ENCODE data around the gene MRC2. TPM values are rescaled to one million over a fixed set of nuclear protein-coding genes. Genes with fewer than 3 reads are reported as not detected.

The MRC2 gene, protein sequence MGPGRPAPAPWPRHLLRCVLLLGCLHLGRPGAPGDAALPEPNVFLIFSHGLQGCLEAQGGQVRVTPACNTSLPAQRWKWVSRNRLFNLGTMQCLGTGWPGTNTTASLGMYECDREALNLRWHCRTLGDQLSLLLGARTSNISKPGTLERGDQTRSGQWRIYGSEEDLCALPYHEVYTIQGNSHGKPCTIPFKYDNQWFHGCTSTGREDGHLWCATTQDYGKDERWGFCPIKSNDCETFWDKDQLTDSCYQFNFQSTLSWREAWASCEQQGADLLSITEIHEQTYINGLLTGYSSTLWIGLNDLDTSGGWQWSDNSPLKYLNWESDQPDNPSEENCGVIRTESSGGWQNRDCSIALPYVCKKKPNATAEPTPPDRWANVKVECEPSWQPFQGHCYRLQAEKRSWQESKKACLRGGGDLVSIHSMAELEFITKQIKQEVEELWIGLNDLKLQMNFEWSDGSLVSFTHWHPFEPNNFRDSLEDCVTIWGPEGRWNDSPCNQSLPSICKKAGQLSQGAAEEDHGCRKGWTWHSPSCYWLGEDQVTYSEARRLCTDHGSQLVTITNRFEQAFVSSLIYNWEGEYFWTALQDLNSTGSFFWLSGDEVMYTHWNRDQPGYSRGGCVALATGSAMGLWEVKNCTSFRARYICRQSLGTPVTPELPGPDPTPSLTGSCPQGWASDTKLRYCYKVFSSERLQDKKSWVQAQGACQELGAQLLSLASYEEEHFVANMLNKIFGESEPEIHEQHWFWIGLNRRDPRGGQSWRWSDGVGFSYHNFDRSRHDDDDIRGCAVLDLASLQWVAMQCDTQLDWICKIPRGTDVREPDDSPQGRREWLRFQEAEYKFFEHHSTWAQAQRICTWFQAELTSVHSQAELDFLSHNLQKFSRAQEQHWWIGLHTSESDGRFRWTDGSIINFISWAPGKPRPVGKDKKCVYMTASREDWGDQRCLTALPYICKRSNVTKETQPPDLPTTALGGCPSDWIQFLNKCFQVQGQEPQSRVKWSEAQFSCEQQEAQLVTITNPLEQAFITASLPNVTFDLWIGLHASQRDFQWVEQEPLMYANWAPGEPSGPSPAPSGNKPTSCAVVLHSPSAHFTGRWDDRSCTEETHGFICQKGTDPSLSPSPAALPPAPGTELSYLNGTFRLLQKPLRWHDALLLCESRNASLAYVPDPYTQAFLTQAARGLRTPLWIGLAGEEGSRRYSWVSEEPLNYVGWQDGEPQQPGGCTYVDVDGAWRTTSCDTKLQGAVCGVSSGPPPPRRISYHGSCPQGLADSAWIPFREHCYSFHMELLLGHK (N-terminal part only)
- total RNA-seq (2021): 34.3 and 57.1 TPM in 2 replicates
- Bru-seq, nascent RNA: percentile 63 among the genes with signal in this experiment
- BruChase-seq, experiment 1, labeled RNA remaining after a 2-hour chase: percentile 69 among the genes with signal in this experiment
- percentile 71 among the genes with signal in this experiment for BruChase-seq, experiment 2, labeled RNA remaining after a 6-hour chase
- long read RNA-seq, full-length matches to known transcripts: 11 of 68 reads
- long read RNA-seq, partial matches to known transcripts: 46 of 68 reads
- long read RNA-seq, other reads (novel, unspliced or antisense): 11 of 68 reads

DNA sequence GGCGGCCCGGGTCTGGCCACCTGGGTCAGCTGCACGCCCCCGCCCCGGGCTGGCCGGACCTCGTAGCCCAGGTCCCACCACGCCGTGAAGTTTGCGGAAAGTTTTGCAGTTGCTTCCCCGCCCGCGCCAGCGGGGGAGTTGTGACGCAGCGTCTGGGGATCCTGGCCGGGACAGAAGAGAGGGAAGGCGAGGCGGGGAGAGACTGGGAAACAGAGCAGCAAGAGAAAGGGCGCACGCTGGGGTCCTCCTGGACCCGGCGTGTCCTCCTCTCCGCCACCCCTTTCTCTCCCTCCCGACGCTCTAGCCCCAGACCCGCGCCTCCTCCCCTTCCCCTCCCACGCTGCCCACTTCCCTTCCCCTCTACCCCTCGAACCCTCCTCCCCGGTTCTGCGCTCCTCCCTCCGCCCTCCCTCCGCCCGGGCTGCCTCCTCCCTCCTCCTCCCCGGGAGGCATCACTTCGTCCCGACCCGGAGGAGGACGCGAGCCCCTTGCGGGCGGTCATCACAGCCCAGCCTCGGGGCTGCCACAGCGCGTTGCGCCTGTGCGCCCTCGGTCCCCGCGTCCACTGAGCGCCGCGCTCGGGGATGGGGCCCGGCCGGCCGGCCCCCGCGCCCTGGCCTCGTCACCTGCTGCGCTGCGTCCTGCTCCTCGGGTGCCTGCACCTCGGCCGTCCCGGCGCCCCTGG is at the start of gene MRC2:
TSS of gene MRC2 (plus strand) at position 452 of the 685 bp plus-strand sequence. CDS start at position 585, 133 bp downstream.
- BruUV-seq (replicated peaks): no TSS peak
- POLR2A ChIA-PET (ENCODE audit: low non-redundant PET): no interaction called here
- H3K4me1 ChIP-seq (ENCODE audit: insufficient read depth, low read length, poor library complexity, severe bottlenecking): peaks cover 25% of the 10 kb centered on the region

GRCh38 chr17:62578757-62579487 is 48.5 kb upstream of the MRC2 start:
- BruUV-seq (replicated peaks): no TSS peak
- no peaks in the 10 kb centered on the region for H3K27me3 ChIP-seq (replicated peaks; ENCODE audit: insufficient read depth, low read depth, low read length, poor library complexity)
- no peak for TF ChIP-seq CTCF (conservative IDR thresholded peaks at IDR 0.05; ENCODE audit: low read depth, low read length)
- TF ChIP-seq EZH2 (IDR thresholded peaks at IDR 0.05; ENCODE audit: borderline replicate concordance, low read depth, low read length, poor library complexity, severe bottlenecking): no peak
- H3K4me3 ChIP-seq (ENCODE audit: low read depth, low read length, poor library complexity, severe bottlenecking): no peak overlapping the region
- H3K36me3 ChIP-seq (ENCODE audit: insufficient read depth, low read length, poor library complexity, severe bottlenecking): peaks cover 18% of the 10 kb centered on the region
- CTCF ChIA-PET: no interaction called here
- no peaks in the 10 kb centered on the region for H3K4me1 ChIP-seq (ENCODE audit: insufficient read depth, low read length, poor library complexity, severe bottlenecking)
- DNase-seq (ENCODE audit: low spot score): no peak
- H3K9me3 ChIP-seq (ENCODE audit: low read depth, low read length, poor library complexity, severe bottlenecking): no peaks in the 10 kb centered on the region
- H3K27ac ChIP-seq (ENCODE audit: low read depth, low read length, poor library complexity, severe bottlenecking): peak overlapping the region; percentile 28
- POLR2A ChIA-PET (ENCODE audit: low non-redundant PET): no interaction called here
- intact Hi-C loops (cut with micrococcal nuclease; ENCODE audit: unreplicated experiment): no loop called here

More for the DNA sequence above, at the start of gene MRC2:
- Histone ChIP-seq H3K27ac (ENCODE audit: low read depth, low read length, poor library complexity, severe bottlenecking) (peak within 1 kb of the TSS; percentile 90), H3K27me3 (replicated peaks; ENCODE audit: insufficient read depth, low read depth, low read length, poor library complexity) (no peaks in the 10 kb centered on the region), H3K36me3 (ENCODE audit: insufficient read depth, low read length, poor library complexity, severe bottlenecking) (no peaks in the 10 kb centered on the region), H3K9me3 (ENCODE audit: low read depth, low read length, poor library complexity, severe bottlenecking) (no peaks in the 10 kb centered on the region), H3K4me3 (ENCODE audit: low read depth, low read length, poor library complexity, severe bottlenecking) (peak within 1 kb of the TSS; percentile 88)
- peak; percentile 80 for DNase-seq (ENCODE audit: low spot score)
- intact Hi-C loops (cut with micrococcal nuclease; ENCODE audit: unreplicated experiment): no loop called here
- CTCF ChIA-PET: no interaction called here
- TF ChIP-seq CTCF (conservative IDR thresholded peaks at IDR 0.05; ENCODE audit: low read depth, low read length) (no peak), EZH2 (IDR thresholded peaks at IDR 0.05; ENCODE audit: borderline replicate concordance, low read depth, low read length, poor library complexity, severe bottlenecking) (no peak)
